ENCODE data around the gene GRAMD1C.

- TF ChIP-seq EZH2 (IDR thresholded peaks at IDR 0.05; ENCODE audit: borderline replicate concordance, low read length): no peak
- TF ChIP-seq CTCF (IDR thresholded peaks at IDR 0.05; ENCODE audit: low read length): no peak
These were observed 141.3 kb downstream of the GRAMD1C start for GRCh38 chr3:113979916-113980315.
